ENCODE measurements around the gene PLEKHG4.

Gene PLEKHG4

GRCh38 chr16:67238278-67238575 is 41.1 kb upstream of the PLEKHG4 start:
- no peak for DNase-seq (ENCODE audit: low read depth in 1 of 2, low spot score in 1 of 2)
- in situ Hi-C loops (cut with HindIII; ENCODE audit: low pct_unique_long_range_greater_than_20kb, low sequenced_read_pairs) = no loop called here
- no peak for TF ChIP-seq JUND (IDR thresholded peaks at IDR 0.05; ENCODE audit: low read depth)

GRCh38 chr16:67238806-67239470 is 40.4 kb upstream of the PLEKHG4 start:
- TF ChIP-seq JUND (IDR thresholded peaks at IDR 0.05; ENCODE audit: low read depth) = no peak
- no peak for DNase-seq (ENCODE audit: low read depth in 1 of 2, low spot score in 1 of 2)
- in situ Hi-C loops (cut with HindIII; ENCODE audit: low pct_unique_long_range_greater_than_20kb, low sequenced_read_pairs) = no loop called here

GRCh38 chr16:67240506-67240905 is 38.8 kb upstream of the PLEKHG4 start:
- no peak for TF ChIP-seq JUND (IDR thresholded peaks at IDR 0.05; ENCODE audit: low read depth)

GRCh38 chr16:67241008-67241900 is 38.1 kb upstream of the PLEKHG4 start:
- peak; percentile 58 to 83 for DNase-seq (ENCODE audit: low read depth in 1 of 2, low spot score in 1 of 2)
- in situ Hi-C loops (cut with HindIII; ENCODE audit: low pct_unique_long_range_greater_than_20kb, low sequenced_read_pairs) = no loop called here

More at GRCh38 chr16:67240506-67240905, 38.8 kb upstream of the PLEKHG4 start:
- no peak for DNase-seq (ENCODE audit: low read depth in 1 of 2, low spot score in 1 of 2)
- in situ Hi-C loops (cut with HindIII; ENCODE audit: low pct_unique_long_range_greater_than_20kb, low sequenced_read_pairs) = no loop called here

GRCh38 chr16:67242138-67242730 is 37.1 kb upstream of the PLEKHG4 start:
- in situ Hi-C loops (cut with HindIII; ENCODE audit: low pct_unique_long_range_greater_than_20kb, low sequenced_read_pairs) = no loop called here
- no peak for DNase-seq (ENCODE audit: low read depth in 1 of 2, low spot score in 1 of 2)
- no peak for TF ChIP-seq JUND (IDR thresholded peaks at IDR 0.05; ENCODE audit: low read depth)

More at GRCh38 chr16:67241008-67241900, 38.1 kb upstream of the PLEKHG4 start:
- TF ChIP-seq JUND (IDR thresholded peaks at IDR 0.05; ENCODE audit: low read depth) = no peak

GRCh38 chr16:67243481-67243880 is 35.9 kb upstream of the PLEKHG4 start:
- DNase-seq (ENCODE audit: low read depth in 1 of 2, low spot score in 1 of 2) = peak in 1 of 2 experiments; percentile 81
- TF ChIP-seq JUND (IDR thresholded peaks at IDR 0.05; ENCODE audit: low read depth) = no peak
- in situ Hi-C loops (cut with HindIII; ENCODE audit: low pct_unique_long_range_greater_than_20kb, low sequenced_read_pairs) = no loop called here

- in situ Hi-C loops (cut with HindIII; ENCODE audit: low pct_unique_long_range_greater_than_20kb, low sequenced_read_pairs) = no loop called here
- DNase-seq (ENCODE audit: low read depth in 1 of 2, low spot score in 1 of 2) = peak in 1 of 2 experiments; percentile 81
- no peak for TF ChIP-seq JUND (IDR thresholded peaks at IDR 0.05; ENCODE audit: low read depth)
These were observed 34.7 kb upstream of the PLEKHG4 start for GRCh38 chr16:67244387-67245185.

- no peak for TF ChIP-seq JUND (IDR thresholded peaks at IDR 0.05; ENCODE audit: low read depth)
- in situ Hi-C loops (cut with HindIII; ENCODE audit: low pct_unique_long_range_greater_than_20kb, low sequenced_read_pairs) = no loop called here
- DNase-seq (ENCODE audit: low read depth in 1 of 2, low spot score in 1 of 2) = no peak
These were observed 34.1 kb upstream of the PLEKHG4 start for GRCh38 chr16:67245186-67245585.

- DNase-seq (ENCODE audit: low read depth in 1 of 2, low spot score in 1 of 2) = no peak
- TF ChIP-seq JUND (IDR thresholded peaks at IDR 0.05; ENCODE audit: low read depth) = no peak
- in situ Hi-C loops (cut with HindIII; ENCODE audit: low pct_unique_long_range_greater_than_20kb, low sequenced_read_pairs) = no loop called here
These were observed 33.7 kb upstream of the PLEKHG4 start for GRCh38 chr16:67245674-67246080.

- in situ Hi-C loops (cut with HindIII; ENCODE audit: low pct_unique_long_range_greater_than_20kb, low sequenced_read_pairs) = no loop called here
- DNase-seq (ENCODE audit: low read depth in 1 of 2, low spot score in 1 of 2) = peak in 1 of 2 experiments; percentile 88
- no peak for TF ChIP-seq JUND (IDR thresholded peaks at IDR 0.05; ENCODE audit: low read depth)
These were observed 33.1 kb upstream of the PLEKHG4 start for GRCh38 chr16:67246081-67246755.

- no peak for TF ChIP-seq JUND (IDR thresholded peaks at IDR 0.05; ENCODE audit: low read depth)
- DNase-seq (ENCODE audit: low read depth in 1 of 2, low spot score in 1 of 2) = peak; percentile 82 to 96
- in situ Hi-C loops (cut with HindIII; ENCODE audit: low pct_unique_long_range_greater_than_20kb, low sequenced_read_pairs) = no loop called here
These were observed 32.6 kb upstream of the PLEKHG4 start for GRCh38 chr16:67246756-67247191.

Measured in T47D (cell line).